Natural killer cell (primary cell): Measurements from ENCODE around the gene PRKN. TPM values are rescaled to one million over a fixed set of nuclear protein-coding genes. Genes with fewer than 3 reads are reported as not detected.

ENCODE experiments used
- ATAC-seq, 3 donors: fragments of 150-1000 bp in 2 of 3; fragments of 200-7000 bp in 1 of 3; cut with Tn5 transposase; 1 replicate in 1 of 3; 2 replicates in 2 of 3; pipeline ENCODE4 v1.10.0; 2021; ENCODE audit warnings: mild to moderate bottlenecking in 2 of 3, moderate library complexity in 2 of 3
- DNase-seq, 2 donors: peaks; one replicate each; pipeline versions ENCODE4 v3.0.0 to v3.0.0-alpha.2; 2013 to 2021; ENCODE audit warnings: mixed read lengths in 1 of 2
- H3K27ac ChIP-seq: one replicate; pipeline ENCODE4 v1.5.1; 2013; ENCODE audit warnings: mild to moderate bottlenecking, low read length
- H3K27me3 ChIP-seq: one replicate; pipeline ENCODE4 v1.6.1; 2013; ENCODE audit warnings: low read length; ENCODE audit not compliant: control insufficient read depth, insufficient read depth
- H3K36me3 ChIP-seq: one replicate; pipeline ENCODE4 v1.6.1; 2013; ENCODE audit warnings: low read length; ENCODE audit not compliant: control insufficient read depth, insufficient read depth
- H3K4me1 ChIP-seq: one replicate; pipeline ENCODE4 v1.6.1; 2013; ENCODE audit warnings: low read length; ENCODE audit not compliant: control insufficient read depth, insufficient read depth
- H3K4me3 ChIP-seq: one replicate; pipeline ENCODE4 v1.5.1; 2013; ENCODE audit warnings: low read length
- H3K9me3 ChIP-seq: one replicate; pipeline ENCODE4 v1.6.1; 2013; ENCODE audit warnings: low read length; ENCODE audit not compliant: control insufficient read depth, insufficient read depth
- H3K27ac Mint-ChIP-seq, 2 donors: one replicate each; pipeline ENCODE4 v1.8.0; 2022; ENCODE audit warnings: mild to moderate bottlenecking in 2 of 2, mixed read lengths in 2 of 2, moderate library complexity in 1 of 2
- H3K27me3 Mint-ChIP-seq, 2 donors: one replicate each; pipeline ENCODE4 v1.8.0; 2022; ENCODE audit warnings: low read depth in 2 of 2, mixed read lengths in 2 of 2
- H3K36me3 Mint-ChIP-seq: one replicate; pipeline ENCODE4 v1.8.0; 2022; ENCODE audit warnings: mixed read lengths
- H3K4me1 Mint-ChIP-seq, 2 donors: one replicate each; pipeline ENCODE4 v1.8.0; 2022; ENCODE audit warnings: mixed read lengths in 2 of 2
- H3K4me3 Mint-ChIP-seq: one replicate; pipeline ENCODE4 v1.8.0; 2022; ENCODE audit warnings: mild to moderate bottlenecking, moderate library complexity, mixed read lengths
- H3K9me3 Mint-ChIP-seq, 2 donors: one replicate each; pipeline ENCODE4 v1.8.0; 2022; ENCODE audit warnings: mixed read lengths in 2 of 2
- WGBS: methylation state at CpG from one replicate; pipeline ENCODE4 v1.1.7; 2013; ENCODE audit warnings: missing lambda C conversion rate; ENCODE audit not compliant: insufficient coverage; 5-methylcytosine and 5-hydroxymethylcytosine counted together
- intact Hi-C: fragments of 100-400 bp; cut with micrococcal nuclease; formaldehyde crosslinking; loops from one replicate; pipeline ENCODE4 v1.14.2; 2022
- total RNA-seq, 4 donors: library from RNA; stranded (reverse); fragments of 120-200 nt in 1 of 4; gene quantifications; one replicate each; pipeline versions ENCODE4 v1.2.3 to v1.2.4, GENCODE V29; 2013 to 2022
- TF ChIP-seq, protein P1 (sequence below): fragments of 200-600 bp; IDR thresholded peaks from one replicate; pipeline ENCODE4 v1.8.0; 2022; ENCODE audit warnings: antibody characterized with exemption

PRKN gene
- total RNA-seq, 3 donors from 2014 or later (not counting 1 experiment from before 2014, with no cell fraction given): 1.4 to 1.9 (median 1.9) TPM

- intact Hi-C loops: no loop called here
- H3K27ac Mint-ChIP-seq: no peak overlapping the region
- H3K36me3 Mint-ChIP-seq: no peaks in the 10 kb centered on the region
- DNase-seq (no peak), ATAC-seq (no peak)
- peaks cover 10 to 25% of the 10 kb centered on the region in 2 donors for H3K9me3 Mint-ChIP-seq
- Histone ChIP-seq H3K4me1 (no peaks in the 10 kb centered on the region), H3K9me3 (no peaks in the 10 kb centered on the region), H3K27me3 (no peaks in the 10 kb centered on the region), H3K27ac (no peak overlapping the region), H3K36me3 (no peaks in the 10 kb centered on the region), H3K4me3 (no peak overlapping the region)
- no peaks in the 10 kb centered on the region for H3K4me1 Mint-ChIP-seq
- 91% methylated on average over 2 of the region's 2 CpGs for WGBS
- no peaks in the 10 kb centered on the region for H3K27me3 Mint-ChIP-seq
- no peak overlapping the region for H3K4me3 Mint-ChIP-seq
- TF ChIP-seq, protein P1, sequence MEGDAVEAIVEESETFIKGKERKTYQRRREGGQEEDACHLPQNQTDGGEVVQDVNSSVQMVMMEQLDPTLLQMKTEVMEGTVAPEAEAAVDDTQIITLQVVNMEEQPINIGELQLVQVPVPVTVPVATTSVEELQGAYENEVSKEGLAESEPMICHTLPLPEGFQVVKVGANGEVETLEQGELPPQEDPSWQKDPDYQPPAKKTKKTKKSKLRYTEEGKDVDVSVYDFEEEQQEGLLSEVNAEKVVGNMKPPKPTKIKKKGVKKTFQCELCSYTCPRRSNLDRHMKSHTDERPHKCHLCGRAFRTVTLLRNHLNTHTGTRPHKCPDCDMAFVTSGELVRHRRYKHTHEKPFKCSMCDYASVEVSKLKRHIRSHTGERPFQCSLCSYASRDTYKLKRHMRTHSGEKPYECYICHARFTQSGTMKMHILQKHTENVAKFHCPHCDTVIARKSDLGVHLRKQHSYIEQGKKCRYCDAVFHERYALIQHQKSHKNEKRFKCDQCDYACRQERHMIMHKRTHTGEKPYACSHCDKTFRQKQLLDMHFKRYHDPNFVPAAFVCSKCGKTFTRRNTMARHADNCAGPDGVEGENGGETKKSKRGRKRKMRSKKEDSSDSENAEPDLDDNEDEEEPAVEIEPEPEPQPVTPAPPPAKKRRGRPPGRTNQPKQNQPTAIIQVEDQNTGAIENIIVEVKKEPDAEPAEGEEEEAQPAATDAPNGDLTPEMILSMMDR: no peak
These were observed 255.7 kb downstream of the PRKN start for GRCh38 chr6:162471842-162472241.

- H3K9me3 Mint-ChIP-seq: peaks cover 6 to 19% of the 10 kb centered on the region in 2 donors
These were observed 259.2 kb downstream of the PRKN start for GRCh38 chr6:162468326-162468725.

DNA sequence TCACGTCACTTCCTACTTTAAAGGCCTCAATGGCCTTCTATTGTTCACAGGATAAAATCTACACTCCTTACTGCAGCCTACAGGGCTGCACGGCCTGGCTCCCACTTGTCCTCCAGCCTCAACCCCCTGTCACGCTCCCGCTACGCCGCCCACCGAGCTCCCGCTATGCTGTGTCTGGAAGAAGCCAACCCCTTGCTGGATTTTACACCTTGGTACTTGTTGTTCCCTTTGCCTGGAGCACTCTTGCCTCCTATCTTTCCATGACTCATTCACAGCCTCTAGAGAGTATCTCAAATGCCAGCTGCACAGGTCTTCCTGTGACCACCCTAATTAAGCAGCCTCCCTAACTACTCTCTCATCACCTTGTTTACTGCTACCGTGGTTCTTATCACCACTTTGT, 259.9 kb downstream of the PRKN start:
- intact Hi-C loops: no loop called here
- Histone ChIP-seq H3K27me3 (no peaks in the 10 kb centered on the region), H3K36me3 (no peaks in the 10 kb centered on the region), H3K4me1 (no peaks in the 10 kb centered on the region), H3K9me3 (no peaks in the 10 kb centered on the region), H3K4me3 (no peak overlapping the region), H3K27ac (no peak overlapping the region)
- no peaks in the 10 kb centered on the region for H3K36me3 Mint-ChIP-seq
- no peak overlapping the region for H3K4me3 Mint-ChIP-seq
- peaks cover 6 to 19% of the 10 kb centered on the region in 2 donors for H3K9me3 Mint-ChIP-seq
- H3K27ac Mint-ChIP-seq: no peak overlapping the region
- TF ChIP-seq, protein P1: no peak
- H3K4me1 Mint-ChIP-seq: no peaks in the 10 kb centered on the region
- WGBS: 96% methylated on average over 9 of the region's 9 CpGs
- H3K27me3 Mint-ChIP-seq: no peaks in the 10 kb centered on the region
- ATAC-seq: no peak
- no peak for DNase-seq

More at GRCh38 chr6:162468326-162468725, 259.2 kb downstream of the PRKN start:
- no peaks in the 10 kb centered on the region for H3K36me3 Mint-ChIP-seq
- no peaks in the 10 kb centered on the region for H3K36me3 ChIP-seq
- H3K4me1 Mint-ChIP-seq: no peaks in the 10 kb centered on the region
- TF ChIP-seq, protein P1: no peak
- ATAC-seq: no peak
- H3K4me3 ChIP-seq: no peak overlapping the region
- H3K9me3 ChIP-seq: no peaks in the 10 kb centered on the region
- no peak overlapping the region for H3K4me3 Mint-ChIP-seq
- no peak overlapping the region for H3K27ac Mint-ChIP-seq
- WGBS: 100% methylated on average over 2 of the region's 2 CpGs
- no peak for DNase-seq
- no peaks in the 10 kb centered on the region for H3K27me3 ChIP-seq
- H3K4me1 ChIP-seq: no peaks in the 10 kb centered on the region
- H3K27me3 Mint-ChIP-seq: no peaks in the 10 kb centered on the region
- H3K27ac ChIP-seq: no peak overlapping the region
- intact Hi-C loops: no loop called here

- intact Hi-C loops: no loop called here
- no peak overlapping the region for H3K4me3 Mint-ChIP-seq
- TF ChIP-seq, protein P1: no peak
- no peaks in the 10 kb centered on the region for H3K36me3 Mint-ChIP-seq
- peaks cover 6 to 18% of the 10 kb centered on the region in 2 donors for H3K9me3 Mint-ChIP-seq
- no peaks in the 10 kb centered on the region for H3K27me3 Mint-ChIP-seq
- no peaks in the 10 kb centered on the region for H3K4me1 ChIP-seq
- H3K27ac ChIP-seq: no peak overlapping the region
- no peak overlapping the region for H3K27ac Mint-ChIP-seq
- ATAC-seq (no peak), DNase-seq (no peak)
- no peak overlapping the region for H3K4me3 ChIP-seq
- H3K4me1 Mint-ChIP-seq: no peaks in the 10 kb centered on the region
- no peaks in the 10 kb centered on the region for H3K9me3 ChIP-seq
- H3K27me3 ChIP-seq: no peaks in the 10 kb centered on the region
- no peaks in the 10 kb centered on the region for H3K36me3 ChIP-seq
- WGBS: 71% methylated on average over 1 of the region's 1 CpG
These were observed 264.0 kb downstream of the PRKN start for GRCh38 chr6:162463576-162463975.
